HG02852 (cell line): Measurements from ENCODE around the gene SPDYE5.

Experiments used
- ATAC-seq: cut with Tn5 transposase; IDR thresholded peaks from one replicate; pipeline ENCODE4 v1.9.1; 2021; ENCODE audit warnings: mild to moderate bottlenecking, moderate library complexity; ENCODE audit not compliant: unreplicated experiment

Gene SPDYE5

GRCh38 chr7:75536491-75536890 lies 44.4 kb downstream of the SPDYE5 start:
- ATAC-seq: no peak

GRCh38 chr7:75536940-75537538 lies 44.9 kb downstream of the SPDYE5 start:
- no peak for ATAC-seq

GRCh38 chr7:75537731-75538130 lies 45.6 kb downstream of the SPDYE5 start:
- ATAC-seq: no peak

GRCh38 chr7:75546237-75547015 lies 54.3 kb downstream of the SPDYE5 start:
- no peak for ATAC-seq
